IMR-90 (cell line): Measurements from ENCODE around the gene PPP2R1B.

ENCODE experiments used
- BHLHE40 ChIP-seq: fragments of 150-350 bp; IDR thresholded peaks from 2 replicates; pipeline ENCODE4 v1.6.1; 2016; ENCODE audit warnings: mild to moderate bottlenecking, low read depth, low read length
- CEBPB ChIP-seq: IDR thresholded peaks from 2 replicates; pipeline ENCODE4 v1.6.1; 2012; ENCODE audit warnings: low read depth, low read length, improper control_type of control experiment
- CTCF ChIP-seq: conservative IDR thresholded peaks from 2 replicates; pipeline ENCODE4 v1.5.1; 2012; ENCODE audit warnings: mild to moderate bottlenecking, low read depth, low read length, improper control_type of control experiment
- MXI1 ChIP-seq: IDR thresholded peaks from 2 replicates; pipeline ENCODE4 v1.6.1; 2012; ENCODE audit warnings: low read depth, mild to moderate bottlenecking, low read length, moderate library complexity, borderline replicate concordance
- POLR2A ChIP-seq: IDR thresholded peaks from 2 replicates; pipeline ENCODE4 v1.6.1; 2012; ENCODE audit warnings: mild to moderate bottlenecking, low read depth, low read length
- RAD21 ChIP-seq: IDR thresholded peaks from 2 replicates; pipeline ENCODE4 v1.6.1; 2012; ENCODE audit warnings: low read length, improper control_type of control experiment
- USF2 ChIP-seq: fragments of 150-350 bp; IDR thresholded peaks from 2 replicates; pipeline ENCODE4 v1.6.1; 2017; ENCODE audit warnings: mild to moderate bottlenecking, antibody characterized with exemption, low read length, low read depth

GRCh38 chr11:111734954-111735261 lies 31.3 kb downstream of the PPP2R1B start:
- TF ChIP-seq CTCF = no peak
- no peak for TF ChIP-seq BHLHE40
- no peak; the same call in 1 of the 2 replicates for TF ChIP-seq POLR2A
- TF ChIP-seq USF2 = no peak
- no peak for TF ChIP-seq CEBPB
- TF ChIP-seq MXI1 = no peak
- TF ChIP-seq RAD21 = no peak
